GM19397 (cell line): Measurements from ENCODE around the gene PSPN.

Experiments used
- ATAC-seq: cut with Tn5 transposase; IDR thresholded peaks from one replicate; pipeline ENCODE4 v1.9.1; 2021; ENCODE audit warnings: mild to moderate bottlenecking, moderate library complexity; ENCODE audit not compliant: unreplicated experiment

PSPN gene, protein sequence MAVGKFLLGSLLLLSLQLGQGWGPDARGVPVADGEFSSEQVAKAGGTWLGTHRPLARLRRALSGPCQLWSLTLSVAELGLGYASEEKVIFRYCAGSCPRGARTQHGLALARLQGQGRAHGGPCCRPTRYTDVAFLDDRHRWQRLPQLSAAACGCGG

DNA sequence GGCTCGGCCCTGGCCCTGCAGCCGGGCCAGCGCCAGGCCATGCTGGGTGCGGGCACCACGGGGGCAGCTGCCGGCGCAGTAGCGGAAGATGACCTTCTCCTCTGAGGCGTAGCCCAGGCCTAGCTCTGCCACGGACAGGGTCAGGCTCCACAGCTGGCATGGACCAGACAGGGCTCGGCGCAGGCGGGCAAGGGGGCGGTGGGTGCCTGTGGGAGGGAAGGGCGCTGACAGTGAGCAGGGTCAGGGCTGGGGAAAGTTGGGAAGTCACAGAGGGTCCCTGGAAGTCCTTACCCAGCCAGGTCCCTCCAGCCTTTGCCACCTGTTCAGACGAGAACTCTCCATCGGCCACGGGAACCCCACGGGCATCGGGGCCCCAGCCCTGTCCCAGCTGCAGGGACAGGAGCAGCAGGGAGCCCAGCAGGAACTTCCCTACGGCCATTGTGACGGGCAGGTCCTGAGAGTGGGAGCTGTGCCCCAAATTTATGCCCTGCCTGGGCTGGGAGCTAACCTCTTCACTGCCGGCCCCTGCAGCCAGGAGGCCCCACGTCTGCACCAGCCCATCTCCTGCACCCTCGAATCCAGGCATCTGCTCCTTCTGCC lies at the start of gene PSPN:
TSS of gene PSPN (minus strand) at position 523 of the 600 bp plus-strand sequence. CDS start at position 439, 84 bp downstream.
- no peak for ATAC-seq

DNA sequence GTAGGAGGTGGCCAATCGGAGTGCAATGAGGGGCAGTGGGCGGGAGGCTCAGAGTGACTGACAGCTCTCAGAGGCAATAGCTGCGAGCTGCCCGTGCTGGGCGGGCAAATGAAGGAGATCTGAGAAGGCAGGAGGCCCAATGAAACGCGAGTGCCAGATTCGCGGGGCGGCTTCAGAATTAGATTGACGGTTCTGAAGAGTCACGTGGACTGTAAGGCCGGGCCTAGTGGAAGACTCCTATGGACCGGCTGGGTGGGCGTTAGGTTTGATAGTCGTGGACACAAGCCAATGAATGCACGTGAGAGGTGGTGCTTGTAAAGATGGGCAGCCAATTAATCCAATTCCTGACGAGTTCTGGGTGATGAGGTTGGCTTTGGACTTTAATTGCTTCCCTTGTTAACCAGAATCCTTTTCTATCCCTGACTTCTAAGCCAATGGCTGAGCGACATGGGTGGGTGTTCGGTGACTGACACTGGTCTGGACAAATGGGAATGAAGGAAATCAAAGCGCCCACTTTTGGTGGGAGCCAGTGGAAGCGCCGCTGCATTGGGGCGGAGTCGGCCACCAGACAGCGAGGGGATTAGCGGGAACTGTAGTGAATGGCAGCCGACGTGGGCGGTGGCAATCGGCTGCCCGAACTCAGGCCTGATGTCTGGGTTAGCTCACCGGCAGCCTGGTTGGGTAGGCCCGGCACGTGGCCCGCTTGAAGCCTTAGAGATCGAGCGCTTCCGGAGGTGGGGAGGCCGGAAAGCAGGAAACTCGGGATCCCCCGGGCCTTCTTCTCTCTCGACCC lies 49.4 kb upstream of the PSPN start:
- ATAC-seq, result peak; percentile 81

- peak; percentile 0 for ATAC-seq
Observed at GRCh38 chr19:6424195-6424938, 48.6 kb upstream of the PSPN start, which contains the start of gene KHSRP. TSS of gene KHSRP (minus strand) at chr19:6424811. CDS start at chr19:6424701, 110 bp downstream.

DNA sequence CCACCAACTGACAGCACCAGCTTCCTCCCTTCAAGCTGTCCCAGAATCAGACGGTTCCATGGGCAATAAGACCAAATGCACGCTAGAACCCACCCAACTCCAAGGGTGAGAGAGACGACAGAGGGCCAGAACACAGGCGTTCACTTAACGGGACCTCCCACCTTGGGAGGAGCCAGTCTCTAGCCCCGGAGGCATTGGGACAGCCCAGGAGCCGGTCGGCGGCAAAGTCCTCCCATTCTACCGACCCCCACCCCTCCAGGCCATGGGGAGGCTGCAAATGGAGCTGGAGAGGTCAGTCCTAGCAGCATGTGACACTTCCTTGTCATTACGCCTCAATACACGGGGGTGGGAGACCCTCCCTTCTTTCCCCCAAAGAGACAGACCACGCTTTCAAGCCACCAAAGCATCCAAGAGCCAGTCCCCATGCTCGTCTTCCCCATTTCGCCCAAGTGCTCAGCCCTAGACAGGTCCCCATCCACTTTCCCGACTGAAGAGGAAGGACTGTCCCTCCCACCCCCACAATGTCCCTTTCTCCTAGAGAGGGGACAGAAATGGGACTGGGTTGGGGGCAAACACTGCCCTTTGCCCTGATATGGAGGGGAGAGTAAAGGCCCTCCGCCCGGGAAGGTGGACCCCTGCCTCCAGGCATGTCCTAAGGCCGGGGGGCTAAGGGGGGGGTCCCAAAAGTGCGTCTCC lies 47.9 kb upstream of the PSPN start:
- no peak for ATAC-seq

GRCh38 chr19:6421075-6422014 lies 45.6 kb upstream of the PSPN start:
- no peak for ATAC-seq

GRCh38 chr19:6418562-6418932 lies 42.8 kb upstream of the PSPN start:
- no peak for ATAC-seq

DNA sequence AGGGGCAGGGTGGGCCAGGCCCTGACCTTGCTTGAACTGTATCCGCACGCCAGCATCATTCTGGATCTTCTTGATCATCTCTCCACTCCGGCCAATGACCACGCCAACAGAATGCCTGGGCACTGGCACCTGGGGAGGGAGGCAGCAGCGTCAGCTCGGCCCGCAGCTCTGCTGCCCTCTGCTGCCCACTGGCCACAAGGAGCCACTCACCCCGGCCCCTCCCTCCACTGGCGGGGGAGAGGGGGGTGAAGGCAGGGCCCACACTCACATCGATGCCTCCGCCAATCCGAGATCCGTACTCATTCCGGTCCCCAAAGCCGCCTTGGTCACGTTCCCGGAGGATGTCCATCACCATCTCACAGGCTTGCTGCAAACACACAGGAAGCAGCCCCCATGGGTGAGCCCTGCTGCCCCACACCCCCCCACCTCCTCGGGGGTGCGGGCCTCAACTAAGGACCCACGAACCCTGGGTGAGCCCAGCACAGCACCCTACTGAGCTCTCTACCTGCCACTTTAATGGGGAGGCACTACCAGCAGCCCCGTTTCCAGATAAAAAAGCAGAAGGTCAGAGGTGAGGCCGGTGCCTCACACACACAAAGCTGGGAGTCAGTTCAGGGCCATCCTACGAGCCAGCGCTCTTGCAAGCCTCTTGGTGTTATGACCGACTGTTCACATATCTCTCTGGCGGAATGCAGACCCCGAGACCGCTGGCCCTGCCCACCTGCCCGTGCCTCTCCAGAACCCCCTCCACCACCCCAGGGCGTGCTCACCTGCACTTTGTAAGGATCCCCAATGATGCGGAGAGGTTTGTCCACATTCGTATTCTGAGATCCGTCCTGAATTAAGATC lies 42.2 kb upstream of the PSPN start:
- no peak for ATAC-seq

DNA sequence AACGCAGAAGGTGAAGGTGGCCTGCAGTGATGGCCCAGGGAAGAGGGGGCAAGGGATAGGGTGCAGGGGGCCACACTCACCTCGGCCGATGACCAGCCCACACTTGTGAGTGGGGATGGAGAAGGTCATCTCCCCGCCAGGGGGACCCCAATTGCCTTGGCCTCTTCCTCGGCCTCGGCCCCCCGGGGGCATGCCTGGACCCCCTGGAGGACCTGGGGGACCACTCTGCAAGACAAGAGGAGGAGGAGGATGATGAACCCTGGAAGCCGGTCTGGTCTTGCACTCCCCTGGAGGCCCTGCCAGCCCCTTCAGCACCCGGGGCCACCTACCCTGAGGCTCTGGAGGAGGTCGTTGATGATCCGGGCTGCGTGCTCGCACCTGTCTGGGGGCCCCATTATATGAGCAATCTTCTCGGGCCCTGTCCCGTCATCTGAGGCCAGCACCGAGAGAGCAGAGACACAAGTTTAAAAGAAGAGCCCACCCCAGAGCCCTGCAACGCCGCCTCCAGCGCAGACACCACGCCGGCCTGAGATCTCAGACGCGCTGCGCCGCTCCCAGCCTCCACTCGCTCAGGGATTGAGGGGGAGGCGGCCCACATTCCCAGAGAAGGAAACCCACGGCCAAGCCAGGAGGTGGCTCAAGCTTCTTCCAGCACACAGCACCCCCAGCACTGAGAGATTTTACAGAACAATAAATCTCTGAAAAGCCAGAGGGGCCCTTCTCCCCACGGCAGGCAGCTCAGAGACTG lies 41.1 kb upstream of the PSPN start:
- no peak for ATAC-seq

DNA sequence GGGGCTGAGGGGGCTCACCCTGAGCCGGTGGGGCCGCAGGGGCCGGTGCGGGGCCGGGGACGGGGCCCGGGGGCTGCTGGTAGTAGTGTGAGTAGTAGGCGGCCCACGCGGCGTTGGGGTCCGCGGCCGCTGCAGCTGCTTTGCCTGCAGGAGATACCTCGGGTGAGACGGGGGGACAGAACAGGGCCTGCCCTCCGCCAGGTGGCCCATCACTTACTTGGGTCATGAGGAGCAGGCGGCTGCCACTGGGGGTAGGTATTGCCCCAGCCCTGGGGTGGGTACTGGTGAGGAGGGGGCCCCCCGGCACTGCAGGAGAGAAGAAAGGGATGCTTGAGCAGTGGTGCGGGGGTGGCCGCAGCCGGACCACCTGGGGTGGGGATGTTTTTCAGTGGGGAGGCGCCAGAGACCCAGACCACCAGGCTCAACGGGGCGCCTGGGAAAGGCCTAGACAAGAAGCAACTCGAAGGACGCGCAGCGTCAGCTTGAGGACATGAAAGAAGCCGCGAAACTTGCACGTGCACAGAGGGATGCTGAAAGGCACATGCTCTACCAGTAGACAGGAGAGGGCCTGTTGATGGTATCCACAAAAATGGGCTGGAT lies 40.0 kb upstream of the PSPN start:
- ATAC-seq, result no peak

GRCh38 chr19:6414793-6415590 lies 39.3 kb upstream of the PSPN start:
- ATAC-seq, result no peak

- no peak for ATAC-seq
Observed at GRCh38 chr19:6413721-6414643, 38.2 kb upstream of the PSPN start.

- ATAC-seq, result no peak
Observed at GRCh38 chr19:6413291-6413690, 37.6 kb upstream of the PSPN start.

DNA sequence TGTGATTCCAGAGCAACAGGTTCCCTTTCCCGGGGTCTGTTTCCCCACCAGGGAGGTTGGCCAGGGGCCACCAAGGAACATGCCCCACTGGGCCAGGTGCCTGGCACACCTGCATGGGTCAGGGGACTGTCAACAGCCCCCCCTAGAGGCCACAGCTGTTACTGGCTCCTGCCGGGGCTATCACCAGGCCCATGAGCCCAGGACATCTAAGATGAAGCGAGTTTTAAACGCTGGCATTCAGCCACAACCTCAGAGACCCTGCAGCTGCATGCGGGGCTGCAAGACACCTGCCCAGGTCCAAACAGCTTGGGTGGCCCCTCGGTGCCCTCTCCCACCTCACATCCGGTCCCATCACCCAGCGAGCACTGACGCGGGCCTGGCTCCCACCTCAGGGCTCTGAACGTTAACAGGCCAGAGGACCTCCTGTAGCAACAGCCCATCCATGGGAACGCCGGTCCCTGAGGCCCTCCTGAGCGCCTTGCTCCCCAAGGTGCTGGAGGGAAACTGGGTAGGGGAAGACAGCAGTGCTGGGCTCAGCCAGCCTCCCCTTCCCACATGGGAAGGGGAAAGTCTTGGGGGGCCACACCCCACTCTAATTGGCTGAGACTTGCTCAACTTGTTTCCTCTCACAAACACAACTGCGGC lies 36.8 kb upstream of the PSPN start:
- ATAC-seq, result no peak

GRCh38 chr19:6412061-6412446 lies 36.3 kb upstream of the PSPN start:
- no peak for ATAC-seq

DNA sequence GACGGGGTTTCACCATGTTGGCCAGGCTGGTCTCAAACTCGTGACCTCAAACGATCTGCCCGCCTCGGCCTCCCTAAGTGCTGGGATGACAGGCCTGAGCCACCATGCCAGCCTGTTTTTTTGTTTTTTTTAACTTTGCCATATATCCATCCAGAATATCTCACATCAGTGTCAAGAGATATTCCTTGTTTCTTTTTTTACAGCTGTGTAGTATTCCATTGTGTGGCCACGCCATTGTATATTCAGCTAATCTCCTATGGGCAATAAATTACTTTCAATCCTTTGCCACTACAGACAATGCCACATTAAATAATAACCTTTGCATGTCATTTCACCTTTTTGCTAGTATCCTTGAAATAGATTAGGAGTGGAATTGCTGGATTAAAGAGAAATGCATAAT lies 33.6 kb upstream of the PSPN start:
- no peak for ATAC-seq
